GM12801 (cell line): ENCODE data around the gene CFAP57.

Source experiments
- TF ChIP-seq, protein P1 (sequence below): IDR thresholded peaks from one replicate; pipeline ENCODE4 v1.5.1; 2011; ENCODE audit warnings: control low read depth; ENCODE audit not compliant: insufficient read length; ENCODE audit errors: extremely low read depth

CFAP57 gene

DNA sequence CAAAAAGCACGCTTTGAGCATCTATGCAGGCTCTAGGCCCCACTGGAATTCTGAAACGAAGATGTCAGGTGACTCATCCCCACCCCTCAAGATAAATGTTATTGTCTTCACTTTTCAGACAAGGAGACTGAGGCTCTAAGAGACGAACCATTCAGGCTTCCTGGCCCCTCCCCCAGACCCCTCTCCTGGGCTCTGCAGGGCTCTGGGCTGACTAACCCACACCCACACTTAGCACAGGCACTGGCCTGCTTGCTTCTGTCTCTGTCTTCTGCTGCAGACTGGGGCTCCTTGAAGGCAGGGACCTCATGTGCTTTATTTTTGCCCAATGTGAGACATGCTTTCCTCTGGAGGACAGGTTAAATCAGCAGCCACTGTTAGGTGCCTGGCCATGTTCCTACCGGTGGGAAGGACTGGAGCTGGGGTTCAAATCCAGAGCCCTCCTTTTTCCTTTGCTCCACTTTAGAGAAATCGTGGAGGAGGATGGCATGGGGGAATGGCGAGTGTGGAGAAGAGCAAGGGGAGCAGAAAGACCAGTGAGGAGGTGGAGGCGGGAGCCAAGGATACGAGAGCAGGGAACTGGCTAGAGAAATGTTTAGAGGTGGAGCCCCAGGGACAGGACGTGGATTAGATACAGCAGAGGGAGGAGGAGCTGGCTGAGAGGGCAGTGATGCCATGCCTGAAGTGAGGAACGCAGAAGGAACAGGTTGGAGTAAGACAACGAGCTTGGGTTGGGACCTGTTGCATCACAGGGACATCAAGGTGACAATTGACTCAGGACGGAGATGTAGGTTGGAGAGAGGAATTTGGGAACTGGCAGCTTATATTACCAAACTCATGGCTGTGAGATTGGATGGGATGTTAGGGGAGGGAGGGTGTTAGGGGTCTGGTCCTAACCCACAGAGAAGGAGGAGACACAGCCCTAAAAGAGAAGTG, 99.3 kb downstream of the CFAP57 start:
- TF ChIP-seq, protein P1, sequence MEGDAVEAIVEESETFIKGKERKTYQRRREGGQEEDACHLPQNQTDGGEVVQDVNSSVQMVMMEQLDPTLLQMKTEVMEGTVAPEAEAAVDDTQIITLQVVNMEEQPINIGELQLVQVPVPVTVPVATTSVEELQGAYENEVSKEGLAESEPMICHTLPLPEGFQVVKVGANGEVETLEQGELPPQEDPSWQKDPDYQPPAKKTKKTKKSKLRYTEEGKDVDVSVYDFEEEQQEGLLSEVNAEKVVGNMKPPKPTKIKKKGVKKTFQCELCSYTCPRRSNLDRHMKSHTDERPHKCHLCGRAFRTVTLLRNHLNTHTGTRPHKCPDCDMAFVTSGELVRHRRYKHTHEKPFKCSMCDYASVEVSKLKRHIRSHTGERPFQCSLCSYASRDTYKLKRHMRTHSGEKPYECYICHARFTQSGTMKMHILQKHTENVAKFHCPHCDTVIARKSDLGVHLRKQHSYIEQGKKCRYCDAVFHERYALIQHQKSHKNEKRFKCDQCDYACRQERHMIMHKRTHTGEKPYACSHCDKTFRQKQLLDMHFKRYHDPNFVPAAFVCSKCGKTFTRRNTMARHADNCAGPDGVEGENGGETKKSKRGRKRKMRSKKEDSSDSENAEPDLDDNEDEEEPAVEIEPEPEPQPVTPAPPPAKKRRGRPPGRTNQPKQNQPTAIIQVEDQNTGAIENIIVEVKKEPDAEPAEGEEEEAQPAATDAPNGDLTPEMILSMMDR: no peak

DNA sequence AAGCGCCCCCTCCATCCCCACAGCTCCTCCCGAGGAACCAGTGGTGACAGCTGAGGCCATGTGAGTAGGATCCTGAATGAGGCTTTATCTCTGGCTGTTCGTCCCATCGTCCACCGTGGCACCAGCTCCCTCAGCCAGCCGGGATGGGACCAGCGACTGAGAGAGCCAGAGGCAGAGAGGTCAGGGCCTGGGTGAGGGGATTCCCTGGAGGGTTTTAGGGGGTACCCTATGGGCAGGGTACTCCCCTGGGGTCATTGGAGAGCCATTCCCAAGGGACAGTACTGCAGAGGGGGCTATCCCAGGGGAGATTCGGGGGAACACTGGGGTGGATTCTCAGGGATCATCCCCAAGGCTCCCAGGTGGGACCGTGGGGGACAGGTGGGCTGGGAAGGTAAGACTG, 100.0 kb downstream of the CFAP57 start:
- TF ChIP-seq, protein P1: no peak

DNA sequence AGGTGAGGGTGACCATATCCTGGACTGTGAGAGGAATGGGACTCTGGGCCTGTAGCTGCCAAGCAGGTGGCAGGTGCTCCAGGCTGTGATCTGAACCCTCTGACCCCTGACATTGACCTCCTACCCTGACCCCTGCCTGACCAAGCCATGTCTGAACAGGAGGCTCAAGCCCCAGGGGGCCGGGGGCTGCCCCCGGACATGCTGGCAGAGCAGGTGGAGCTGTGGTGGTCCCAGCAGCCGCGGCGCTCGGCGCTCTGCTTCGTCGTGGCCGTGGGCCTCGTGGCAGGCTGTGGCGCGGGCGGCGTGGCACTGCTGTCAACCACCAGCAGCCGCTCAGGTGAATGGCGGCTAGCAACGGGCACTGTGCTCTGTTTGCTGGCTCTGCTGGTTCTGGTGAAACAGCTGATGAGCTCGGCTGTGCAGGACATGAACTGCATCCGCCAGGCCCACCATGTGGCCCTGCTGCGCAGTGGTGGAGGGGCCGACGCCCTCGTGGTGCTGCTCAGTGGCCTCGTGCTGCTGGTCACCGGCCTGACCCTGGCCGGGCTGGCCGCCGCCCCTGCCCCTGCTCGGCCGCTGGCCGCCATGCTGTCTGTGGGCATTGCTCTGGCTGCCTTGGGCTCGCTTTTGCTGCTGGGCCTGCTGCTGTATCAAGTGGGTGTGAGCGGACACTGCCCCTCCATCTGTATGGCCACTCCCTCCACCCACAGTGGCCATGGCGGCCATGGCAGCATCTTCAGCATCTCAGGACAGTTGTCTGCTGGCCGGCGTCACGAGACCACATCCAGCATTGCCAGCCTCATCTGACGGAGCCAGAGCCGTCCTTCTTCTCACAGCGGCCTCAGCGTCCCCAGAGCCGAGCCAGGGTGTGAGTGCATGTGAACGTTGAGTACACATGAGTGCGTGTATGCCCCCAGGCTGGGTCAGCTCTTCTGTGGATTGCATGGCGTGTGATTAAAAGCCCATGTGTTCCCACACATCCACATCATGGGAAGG, 100.7 kb downstream of the CFAP57 start:
- TF ChIP-seq, protein P1: no peak

DNA sequence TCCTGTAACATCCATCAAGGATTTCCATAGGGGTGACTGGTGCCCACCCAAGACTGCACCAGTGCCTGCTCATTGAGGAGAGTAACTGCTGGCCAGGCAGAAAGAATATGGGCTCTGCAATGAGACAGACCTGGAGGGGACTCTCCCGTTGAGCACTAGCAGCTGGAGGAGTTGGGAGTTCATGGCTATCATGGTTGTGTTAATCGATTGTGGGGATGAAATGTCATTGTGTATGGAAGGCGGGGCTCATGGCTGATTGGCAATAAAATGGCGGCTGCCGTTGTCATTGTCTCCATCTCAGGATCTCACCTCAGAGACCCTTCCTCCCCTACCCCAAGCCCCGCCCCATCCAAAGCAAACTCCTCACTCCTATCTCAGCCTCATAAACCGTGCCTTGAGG, 101.6 kb downstream of the CFAP57 start:
- TF ChIP-seq, protein P1: no peak

DNA sequence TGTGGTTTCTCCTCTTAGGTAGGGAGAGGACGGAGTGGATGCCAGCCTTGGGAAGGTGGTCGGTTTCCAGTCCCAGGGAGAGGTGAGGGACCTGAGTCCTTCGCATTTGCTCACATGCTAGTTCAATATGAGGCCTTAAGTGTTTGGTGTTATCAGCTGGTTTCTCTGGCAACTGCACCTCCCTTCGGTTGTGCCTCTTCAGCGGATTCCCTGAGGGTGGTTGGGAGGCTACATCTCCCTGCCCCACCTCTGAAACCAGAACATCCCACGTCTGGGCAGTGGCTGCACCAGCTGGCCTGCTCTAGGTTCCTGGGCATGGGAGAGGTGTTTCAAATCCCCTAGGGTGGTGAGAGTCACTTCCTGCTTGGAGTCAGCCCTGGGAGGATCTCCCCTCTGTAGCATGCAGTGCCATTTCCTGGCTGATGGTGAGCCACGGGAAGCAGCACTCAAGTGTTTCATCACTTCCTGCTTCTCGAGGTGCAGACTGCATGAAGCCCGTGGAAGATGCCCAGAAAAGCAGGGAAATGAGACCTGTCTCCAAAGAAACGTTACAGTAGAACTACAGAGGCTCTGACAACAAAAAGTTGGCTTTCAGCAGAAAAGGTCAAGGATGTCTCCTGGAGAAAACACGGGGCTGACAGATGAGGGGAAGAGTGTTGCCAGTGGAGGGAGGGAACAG, 102.1 kb downstream of the CFAP57 start:
- TF ChIP-seq, protein P1: no peak

DNA sequence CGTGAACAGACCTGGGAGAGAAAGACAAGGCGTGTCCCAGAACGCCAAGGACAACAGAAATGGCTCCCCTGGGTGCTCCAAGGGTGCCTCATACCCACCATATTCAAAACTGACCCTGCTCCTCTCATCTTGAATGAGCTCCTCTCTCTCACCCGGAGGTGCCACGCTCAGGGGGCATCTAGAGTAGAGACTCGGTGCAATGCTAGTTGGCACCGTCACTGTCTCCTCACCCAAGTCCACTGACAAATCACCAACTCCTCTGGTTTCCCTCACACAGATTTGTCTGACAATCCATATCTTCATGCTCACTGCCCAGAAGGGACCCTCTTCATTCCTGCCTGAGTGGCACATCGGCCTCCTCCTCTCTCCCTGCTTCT, 102.7 kb downstream of the CFAP57 start:
- TF ChIP-seq, protein P1: no peak
